ENCODE measurements around the gene PLA2G7. TPM values are rescaled to one million over a fixed set of nuclear protein-coding genes. Genes with fewer than 3 reads are reported as not detected.

Gene PLA2G7
- polyA plus RNA-seq, 1 experiment = not detected

DNA sequence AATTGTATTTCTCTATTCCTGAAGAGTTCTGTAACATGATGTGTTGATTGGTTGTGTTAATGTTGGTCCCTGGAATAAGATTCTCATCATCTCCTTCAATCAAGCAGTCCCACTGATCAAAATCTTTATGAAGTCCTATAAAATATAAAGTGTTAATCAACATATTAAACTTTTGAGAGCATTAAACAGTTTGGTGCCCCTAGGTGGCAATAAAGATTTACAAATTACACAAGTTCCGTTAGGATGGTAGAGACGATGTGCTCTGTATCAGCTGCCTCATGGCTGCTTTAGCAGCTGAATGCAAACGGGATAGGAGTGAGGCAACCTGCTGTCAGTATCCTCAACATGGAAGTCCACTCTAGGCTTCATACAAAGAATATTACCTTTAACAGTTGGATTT, 30.6 kb downstream of the PLA2G7 start:
- H3K27me3 ChIP-seq (ENCODE audit: control insufficient read depth, insufficient read depth, low read length) = no peaks in the 10 kb centered on the region
- ChIA-PET CTCF (interaction anchor here (0.8 kb wide), 1 partner anchor 287 kb away, joined by 4 read pairs; no protein-coding TSS in a partner anchor), POLR2A (no interaction called here)
- no peak overlapping the region for H3K4me3 ChIP-seq (ENCODE audit: low read depth, low read length)
- no peak for DNase-seq (ENCODE audit: low read depth)
- no peak for TF ChIP-seq CTCF (IDR thresholded peaks at IDR 0.05; ENCODE audit: insufficient read depth, low read depth, low read length)
- H3K36me3 ChIP-seq (ENCODE audit: control insufficient read depth, insufficient read depth, low read length) = no peaks in the 10 kb centered on the region

- DNase-seq (ENCODE audit: low read depth) = no peak
- Histone ChIP-seq H3K36me3 (ENCODE audit: control insufficient read depth, insufficient read depth, low read length) (no peaks in the 10 kb centered on the region), H3K4me3 (ENCODE audit: low read depth, low read length) (no peak overlapping the region), H3K27me3 (ENCODE audit: control insufficient read depth, insufficient read depth, low read length) (no peaks in the 10 kb centered on the region)
- TF ChIP-seq CTCF (IDR thresholded peaks at IDR 0.05; ENCODE audit: insufficient read depth, low read depth, low read length) = no peak
- ChIA-PET POLR2A (no interaction called here), CTCF (no interaction called here)
These were observed 35.2 kb downstream of the PLA2G7 start for GRCh38 chr6:46699970-46700369.

DNA sequence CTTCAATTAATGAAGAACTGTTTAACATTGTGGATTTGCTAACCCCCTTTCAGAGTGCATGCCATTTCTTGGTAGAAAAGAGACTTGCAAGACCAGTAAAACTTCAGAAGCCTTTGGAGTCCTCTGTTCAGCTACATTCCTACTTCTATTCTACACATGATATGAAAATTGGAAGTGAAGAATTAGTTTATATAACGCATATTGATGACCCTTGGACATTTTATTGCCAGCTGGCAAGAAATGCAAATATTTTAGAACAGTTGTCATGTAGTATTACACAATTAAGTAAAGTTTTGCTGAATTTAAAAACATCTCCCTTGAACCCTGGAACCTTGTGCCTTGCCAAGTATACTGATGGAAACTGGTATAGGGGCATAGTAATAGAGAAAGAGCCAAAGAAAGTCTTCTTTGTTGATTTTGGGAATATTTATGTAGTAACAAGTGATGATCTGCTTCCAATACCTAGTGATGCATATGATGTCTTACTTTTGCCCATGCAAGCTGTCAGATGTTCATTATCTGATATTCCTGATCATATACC, 44.2 kb downstream of the PLA2G7 start:
- no peak for DNase-seq (ENCODE audit: low read depth)
- POLR2A ChIA-PET = no interaction called here
- CTCF ChIA-PET = interaction anchor here (0.5 kb wide), 1 partner anchor 359 kb away, joined by 4 read pairs; no protein-coding TSS in a partner anchor
- Histone ChIP-seq H3K4me3 (ENCODE audit: low read depth, low read length) (no peak overlapping the region), H3K36me3 (ENCODE audit: control insufficient read depth, insufficient read depth, low read length) (no peaks in the 10 kb centered on the region), H3K27me3 (ENCODE audit: control insufficient read depth, insufficient read depth, low read length) (no peaks in the 10 kb centered on the region; the same call in 1 of the 2 replicates)
- no peak for TF ChIP-seq CTCF (IDR thresholded peaks at IDR 0.05; ENCODE audit: insufficient read depth, low read depth, low read length)

GRCh38 chr6:46690141-46690755, 44.9 kb downstream of the PLA2G7 start:
- POLR2A ChIA-PET = no interaction called here
- no peak for TF ChIP-seq CTCF (IDR thresholded peaks at IDR 0.05; ENCODE audit: insufficient read depth, low read depth, low read length)
- Histone ChIP-seq H3K36me3 (ENCODE audit: control insufficient read depth, insufficient read depth, low read length) (no peaks in the 10 kb centered on the region), H3K4me3 (ENCODE audit: low read depth, low read length) (no peak overlapping the region), H3K27me3 (ENCODE audit: control insufficient read depth, insufficient read depth, low read length) (no peaks in the 10 kb centered on the region; the same call in 1 of the 2 replicates)
- DNase-seq (ENCODE audit: low read depth) = no peak
- CTCF ChIA-PET = interaction anchor here (0.5 kb wide), 1 partner anchor 359 kb away, joined by 4 read pairs; no protein-coding TSS in a partner anchor

GRCh38 chr6:46689657-46690056, 45.5 kb downstream of the PLA2G7 start:
- Histone ChIP-seq H3K36me3 (ENCODE audit: control insufficient read depth, insufficient read depth, low read length) (no peaks in the 10 kb centered on the region), H3K4me3 (ENCODE audit: low read depth, low read length) (no peak overlapping the region), H3K27me3 (ENCODE audit: control insufficient read depth, insufficient read depth, low read length) (no peaks in the 10 kb centered on the region; the same call in 1 of the 2 replicates)
- TF ChIP-seq CTCF (IDR thresholded peaks at IDR 0.05; ENCODE audit: insufficient read depth, low read depth, low read length) = no peak
- ChIA-PET POLR2A (no interaction called here), CTCF (no interaction called here)
- no peak for DNase-seq (ENCODE audit: low read depth)

Data from BJ (cell line).